Activated T-cell treated with anti-CD3 and anti-CD28 coated beads, Interleukin-2, amount 50 U/mL, for 48 hours (primary cell): ENCODE measurements around the gene SLC16A9.
"Not testable (repeated sequence)": the region's sequence is repeated elsewhere in the genome, so short reads cannot be mapped to it uniquely, and the experiment has no call there.

Experiments
- DNase-seq, 2 experiments: peaks; one replicate each; pipeline ENCODE4 v3.0.0-alpha.2; 2020

Gene SLC16A9

DNA sequence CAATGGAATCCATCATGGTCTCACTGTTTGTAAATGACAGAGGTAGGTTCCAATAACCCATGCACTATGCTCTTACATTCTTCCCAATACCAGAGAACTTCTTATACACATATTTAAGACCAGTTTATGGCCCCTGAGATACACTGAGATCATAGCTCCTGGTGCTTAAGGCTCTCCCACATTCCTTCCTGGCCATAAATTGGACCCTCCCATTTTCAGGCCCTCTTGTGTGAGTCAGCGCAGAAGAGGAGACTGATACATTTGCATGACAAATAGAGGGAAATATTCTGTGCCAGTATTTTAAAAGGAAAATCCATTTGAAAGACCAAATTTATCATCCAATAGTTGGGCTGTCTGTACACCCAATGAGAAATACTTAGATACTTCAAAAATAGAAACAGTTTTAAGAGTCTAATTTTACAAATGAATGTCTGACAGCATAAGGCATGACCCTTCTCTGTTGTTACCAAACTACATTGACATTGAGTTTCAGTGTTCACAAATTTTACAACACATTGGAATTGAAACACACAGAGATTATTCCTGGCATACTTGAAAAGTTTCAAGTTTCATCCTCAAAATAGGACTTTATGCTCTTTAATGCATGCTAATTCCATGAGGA lies 35.3 kb downstream of the SLC16A9 start:
- no peak for DNase-seq

DNA sequence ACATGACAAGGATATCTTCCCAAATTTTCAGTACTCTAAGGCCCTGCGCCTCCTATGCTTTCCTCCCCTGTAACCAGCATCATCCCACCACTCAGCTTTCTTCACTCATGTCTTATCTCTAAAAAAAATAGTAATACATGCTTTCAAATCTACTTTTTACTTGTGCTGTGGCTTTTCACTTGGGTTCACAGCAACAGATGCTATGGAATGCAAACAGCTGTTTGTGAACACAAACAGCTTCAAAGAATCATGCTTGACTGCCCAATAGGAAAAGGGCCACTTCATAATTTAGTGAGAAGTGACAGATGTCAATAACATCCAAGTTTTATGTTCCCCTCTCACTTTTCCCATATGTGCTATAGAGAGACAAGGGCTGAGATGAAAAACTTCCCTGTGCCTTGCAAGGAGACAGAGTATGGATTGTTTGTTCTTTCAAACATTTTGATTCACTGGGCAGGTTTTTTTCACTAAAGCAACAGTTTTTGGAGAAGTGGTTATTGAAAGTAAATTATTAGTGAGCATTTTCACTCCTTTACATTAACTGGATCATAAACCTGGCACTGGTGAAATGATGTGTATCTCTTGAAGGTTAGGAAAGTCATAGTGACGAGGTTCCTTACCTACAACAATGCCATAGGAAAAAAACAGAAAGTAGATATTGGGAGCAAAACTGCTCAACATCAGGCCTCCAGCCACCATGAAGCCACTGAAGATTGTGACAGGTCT lies 37.3 kb downstream of the SLC16A9 start:
- DNase-seq: no peak

DNA sequence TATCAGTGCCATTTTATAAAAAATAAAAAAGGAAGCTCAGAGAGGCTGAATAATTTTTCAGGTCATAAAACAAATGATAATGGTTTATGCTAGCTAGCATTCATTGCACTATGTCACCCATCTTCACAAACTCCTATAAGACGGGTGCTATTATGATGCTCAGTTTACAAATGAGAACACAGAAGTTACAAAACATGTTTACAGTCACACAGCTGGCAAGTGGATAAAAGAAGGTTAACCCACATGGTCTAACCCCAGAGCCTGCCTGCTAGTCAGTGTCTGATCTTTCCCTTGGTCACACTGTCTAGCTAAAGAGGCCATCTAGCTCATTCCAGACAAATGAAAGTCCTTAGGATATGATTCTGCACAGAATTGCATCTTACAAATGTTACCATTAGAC lies 39.4 kb downstream of the SLC16A9 start:
- no peak for DNase-seq

DNA sequence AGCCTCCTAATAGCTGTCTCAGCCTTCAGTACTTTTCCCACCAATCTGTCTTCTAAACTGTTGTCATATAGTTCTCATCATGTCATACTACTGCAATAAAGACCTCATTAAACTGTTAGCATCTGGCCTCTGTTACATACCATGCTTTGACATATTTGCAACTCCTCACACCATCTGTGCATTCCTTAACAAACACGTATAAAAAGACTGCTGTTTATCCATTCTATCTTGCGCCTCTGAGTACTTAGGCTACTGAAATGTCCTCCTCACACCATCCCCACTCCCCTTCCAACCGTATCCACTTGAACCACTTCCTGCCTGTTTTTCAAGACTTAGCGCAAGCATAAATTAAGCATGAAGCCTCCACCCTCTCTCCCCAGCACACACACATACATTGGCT lies 41.6 kb downstream of the SLC16A9 start:
- DNase-seq: no peak

DNA sequence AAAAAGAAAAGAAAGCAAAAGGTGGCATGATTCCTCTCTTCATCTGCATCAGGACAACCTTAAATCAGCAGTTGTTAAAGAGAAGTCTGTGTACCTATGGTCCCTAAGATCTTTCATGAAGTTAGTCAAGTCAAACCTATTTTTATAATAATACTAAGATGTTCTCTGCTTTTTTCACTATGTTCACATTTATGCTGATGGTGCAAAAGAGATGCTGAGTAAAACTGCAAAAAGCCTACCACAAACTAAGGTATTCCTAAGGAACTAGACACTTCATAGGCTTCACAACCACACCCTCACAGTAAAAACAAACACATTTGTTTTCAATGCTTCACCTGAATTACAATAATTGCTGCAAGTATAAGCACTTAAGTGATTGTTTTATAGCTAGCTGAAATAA lies 43.3 kb downstream of the SLC16A9 start:
- DNase-seq: no peak

DNA sequence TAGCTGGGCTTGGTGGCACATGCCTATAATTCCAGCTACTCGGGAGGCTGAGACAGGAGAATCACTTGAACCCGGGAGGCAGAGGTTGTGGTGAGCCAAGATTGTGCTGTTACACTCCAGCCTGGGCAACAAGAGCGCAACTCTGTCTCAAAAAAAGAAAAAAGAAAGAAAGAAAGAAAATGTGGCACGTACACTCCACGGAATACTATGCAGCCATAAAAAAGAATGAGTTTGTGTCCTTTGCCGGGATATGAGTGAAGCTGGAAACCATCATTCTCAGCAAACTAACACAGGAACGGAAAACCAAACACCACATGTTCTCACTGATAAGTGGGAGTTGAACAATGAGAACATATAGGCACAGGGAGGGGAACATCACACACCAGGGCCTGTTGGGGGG lies 46.4 kb downstream of the SLC16A9 start:
- not testable (repeated sequence) for DNase-seq

DNA sequence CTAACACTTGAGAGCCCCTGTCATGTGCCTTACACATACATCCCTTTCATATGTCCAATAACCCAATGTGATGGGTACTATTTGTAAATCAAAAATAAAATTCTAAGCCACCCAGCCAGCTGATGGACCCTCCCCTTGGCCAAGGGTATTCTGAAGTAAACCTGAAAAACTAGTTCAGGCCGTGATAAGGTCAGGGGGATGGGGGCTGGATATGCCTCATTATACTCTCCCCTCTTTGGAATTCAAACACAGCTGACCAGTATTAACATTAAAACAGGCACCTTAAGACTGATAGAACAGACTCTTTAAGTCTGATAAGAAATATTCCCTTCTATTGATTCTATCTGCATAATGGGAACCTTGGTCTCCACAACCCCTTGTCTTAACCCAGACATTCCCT lies 51.9 kb downstream of the SLC16A9 start:
- no peak for DNase-seq

DNA sequence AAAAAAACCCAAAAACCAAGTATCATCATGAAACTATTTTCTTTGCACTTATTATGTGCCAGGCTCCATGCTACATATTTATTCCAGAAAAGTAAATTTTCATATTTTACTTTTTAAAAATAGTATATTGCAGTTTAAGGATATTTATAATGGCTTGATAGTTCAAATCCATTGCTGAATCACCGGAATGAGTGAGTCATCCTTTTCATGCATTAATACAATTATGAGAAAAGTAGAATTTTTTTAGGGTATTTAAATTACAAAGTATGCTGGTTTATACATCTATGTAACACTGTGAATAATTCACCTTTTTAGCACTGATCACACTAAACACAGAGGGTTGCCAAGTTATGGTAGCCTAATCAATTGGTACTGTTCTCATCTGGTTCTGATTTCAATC lies 54.3 kb downstream of the SLC16A9 start:
- DNase-seq: no peak

DNA sequence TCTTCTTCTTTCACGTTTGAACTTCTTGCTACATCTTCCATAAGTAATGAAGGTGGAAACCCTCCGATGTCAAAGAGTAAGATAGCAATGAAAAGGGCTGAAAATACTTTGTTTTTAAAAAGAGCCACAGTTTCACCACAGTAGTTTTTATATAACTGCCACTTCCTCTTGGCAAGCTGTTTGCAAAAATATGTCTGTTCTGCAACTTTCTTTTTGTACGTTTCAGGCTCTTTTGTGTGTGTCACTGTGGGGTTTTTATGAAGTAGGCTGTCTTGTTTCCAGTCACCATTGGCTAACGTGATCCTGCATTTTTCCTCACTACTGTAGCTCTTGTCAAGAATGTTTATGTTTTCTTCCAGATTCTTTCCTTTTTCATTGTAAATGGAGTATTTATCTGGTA lies 55.6 kb downstream of the SLC16A9 start:
- no peak for DNase-seq

DNA sequence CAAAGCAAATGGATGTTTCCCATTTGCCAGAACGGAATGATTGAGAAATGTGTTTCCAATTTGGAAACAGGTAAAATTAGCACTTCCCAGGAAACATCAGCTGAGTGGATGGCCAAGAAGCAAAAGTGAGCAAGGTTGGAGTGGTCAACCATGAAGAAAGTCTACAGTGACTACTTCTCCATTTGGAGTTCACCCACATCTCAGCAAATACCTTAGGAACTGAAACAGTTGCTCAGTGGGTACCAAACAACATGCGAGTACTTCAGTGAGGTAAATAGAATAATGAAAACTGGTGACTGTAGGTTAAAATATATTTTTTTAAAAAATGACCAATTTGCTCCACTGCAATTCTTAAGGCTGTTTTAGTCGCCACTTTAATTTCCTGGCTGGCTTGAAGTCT lies 57.7 kb downstream of the SLC16A9 start:
- no peak for DNase-seq

DNA sequence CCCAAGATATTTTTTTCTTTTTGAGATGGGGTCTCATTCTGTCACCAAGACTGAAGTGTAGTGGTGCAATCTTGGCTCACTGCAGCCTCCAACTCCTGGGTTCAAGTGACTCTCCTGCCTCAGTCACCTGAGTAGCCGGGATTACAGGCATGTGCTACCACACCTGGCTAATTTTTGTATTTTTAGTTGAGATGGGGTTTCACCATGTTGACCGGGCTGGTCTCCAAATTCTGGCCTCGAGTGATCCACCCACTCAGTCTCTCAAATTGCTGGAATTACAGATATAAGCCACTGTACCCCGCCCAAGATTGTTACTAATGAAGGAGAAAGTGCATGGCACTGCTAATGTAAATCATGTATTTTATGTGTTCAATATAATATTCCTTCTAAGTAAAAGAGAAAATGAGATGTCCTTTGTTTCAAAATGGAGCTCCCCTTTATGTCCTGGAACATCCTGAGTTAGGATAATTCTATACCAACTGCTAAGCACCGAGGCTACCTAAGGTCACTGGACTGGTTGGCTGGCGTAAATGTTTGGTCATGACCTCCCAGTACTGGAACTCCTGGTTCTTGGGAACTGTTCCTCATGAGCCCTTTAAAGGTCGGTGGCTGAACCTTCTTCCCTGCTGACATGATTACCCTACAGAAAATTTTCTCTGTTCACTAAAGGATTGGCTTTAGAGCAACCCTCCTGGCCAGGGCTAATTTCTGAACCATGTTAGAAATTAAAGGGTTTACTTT lies 59.9 kb downstream of the SLC16A9 start:
- no peak for DNase-seq

DNA sequence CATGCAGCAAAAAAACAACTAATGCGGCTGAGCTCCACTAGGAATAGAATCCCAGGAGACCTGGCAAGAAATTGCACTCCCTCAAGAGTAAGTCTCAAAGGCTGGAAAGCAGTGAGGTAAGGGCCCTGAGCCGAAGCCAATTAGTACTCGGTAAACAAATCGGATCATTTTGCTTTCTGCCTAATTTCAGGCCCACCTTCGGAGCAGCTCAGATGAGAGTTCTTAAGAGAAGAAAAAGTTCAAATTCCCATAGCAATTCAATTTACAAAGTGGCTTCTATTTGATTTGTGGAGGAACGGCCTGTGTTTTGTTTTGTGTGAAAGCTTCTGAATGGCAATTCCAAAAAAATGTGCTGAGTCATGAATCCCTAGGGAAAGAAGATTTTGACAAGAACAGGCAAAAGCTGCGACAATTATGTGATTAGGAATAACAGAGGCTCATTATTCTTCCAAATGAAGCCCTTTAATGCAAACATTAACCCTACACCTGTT lies 60.9 kb downstream of the SLC16A9 start:
- DNase-seq: no peak

DNA sequence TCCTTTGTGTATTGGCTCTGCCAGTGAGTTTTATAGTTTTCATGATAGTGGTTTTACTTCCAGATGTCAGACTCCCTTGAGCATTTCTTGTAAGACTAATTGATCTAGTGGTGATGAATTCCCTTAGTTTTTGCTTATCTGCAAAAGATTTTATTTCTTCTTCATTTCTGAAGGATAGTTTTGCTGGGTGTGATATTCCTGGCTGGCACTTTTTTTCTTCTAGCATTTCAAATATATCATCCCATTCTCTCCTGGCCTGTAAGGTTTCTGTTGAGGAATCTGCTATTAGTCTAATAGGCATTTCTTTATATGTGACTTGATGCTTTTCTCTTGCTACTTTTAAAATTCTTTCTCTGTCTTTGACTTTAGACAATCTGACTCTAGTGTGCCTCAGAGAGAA lies 64.8 kb downstream of the SLC16A9 start:
- DNase-seq: no peak

DNA sequence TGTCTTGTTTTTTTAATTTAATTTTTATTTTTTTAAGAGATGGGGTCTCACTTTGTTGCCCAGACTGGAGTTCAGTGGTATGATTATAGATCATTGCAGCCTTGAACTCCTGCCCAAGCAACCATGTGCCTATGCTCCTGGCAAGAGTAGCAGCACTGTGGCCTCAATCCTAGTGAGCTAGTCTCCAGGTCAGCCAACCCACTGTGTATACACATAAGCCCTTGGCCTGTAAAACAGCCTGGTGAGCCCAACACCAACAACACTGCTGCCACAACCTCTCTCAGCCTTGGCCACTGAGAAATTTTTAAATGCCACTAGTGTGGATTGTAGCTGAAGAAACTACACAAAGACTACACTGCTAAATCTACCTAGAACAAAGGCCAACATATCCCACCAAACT lies 68.0 kb downstream of the SLC16A9 start:
- DNase-seq: not testable (repeated sequence)

DNA sequence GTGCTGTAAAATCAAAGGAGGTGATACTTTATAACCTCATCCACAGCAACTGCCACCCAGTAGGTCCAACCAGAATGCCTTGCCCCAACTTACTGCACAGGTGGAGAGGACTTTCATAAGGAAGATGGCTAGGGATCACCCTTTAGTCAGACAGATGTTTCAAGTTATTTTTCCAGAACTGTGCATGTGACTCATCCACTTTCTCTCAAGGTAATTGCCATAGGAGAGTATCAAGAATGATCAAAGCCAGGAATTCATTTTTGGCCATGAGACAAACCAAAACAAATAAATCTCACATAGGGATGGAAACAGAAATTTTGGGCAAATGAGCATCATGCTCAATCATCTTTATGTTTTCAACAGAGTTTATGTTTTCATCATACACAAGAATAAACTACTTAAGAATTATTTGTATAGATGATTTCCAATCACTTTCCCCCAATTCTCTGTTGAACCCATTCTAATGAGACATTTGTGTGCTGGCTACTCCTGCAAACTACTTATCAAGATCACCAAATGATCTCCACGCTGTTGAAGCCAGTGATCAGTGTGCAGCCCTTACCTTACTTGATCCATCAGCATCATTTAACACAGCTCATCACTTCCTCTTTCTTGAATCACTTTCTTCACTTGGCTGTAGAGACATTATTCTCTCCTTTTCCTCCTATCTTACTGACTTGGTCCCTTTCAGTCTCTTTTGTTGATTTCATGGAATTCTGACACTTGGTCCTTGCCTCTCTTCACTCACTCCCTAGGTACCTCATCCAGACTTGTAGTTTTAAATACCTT lies 74.0 kb downstream of the SLC16A9 start:
- no peak for DNase-seq

DNA sequence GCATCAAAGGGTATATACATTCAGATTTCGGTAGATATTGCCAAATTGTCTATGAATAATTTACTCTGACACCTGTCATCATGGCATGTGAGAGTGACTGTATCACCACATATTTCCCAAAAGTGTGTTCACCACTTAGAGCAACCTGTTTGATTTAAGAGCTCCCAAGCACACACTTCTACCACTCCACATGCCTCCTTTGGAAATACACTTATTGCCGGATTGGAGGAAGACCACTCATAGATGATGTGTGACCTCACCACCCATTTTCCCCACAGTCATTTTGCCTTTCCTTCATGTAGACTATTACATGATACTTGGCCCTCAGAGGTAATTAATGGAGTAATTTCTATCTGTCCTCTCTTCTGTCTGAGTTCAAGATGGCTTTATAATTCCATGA lies 75.5 kb downstream of the SLC16A9 start:
- no peak for DNase-seq

DNA sequence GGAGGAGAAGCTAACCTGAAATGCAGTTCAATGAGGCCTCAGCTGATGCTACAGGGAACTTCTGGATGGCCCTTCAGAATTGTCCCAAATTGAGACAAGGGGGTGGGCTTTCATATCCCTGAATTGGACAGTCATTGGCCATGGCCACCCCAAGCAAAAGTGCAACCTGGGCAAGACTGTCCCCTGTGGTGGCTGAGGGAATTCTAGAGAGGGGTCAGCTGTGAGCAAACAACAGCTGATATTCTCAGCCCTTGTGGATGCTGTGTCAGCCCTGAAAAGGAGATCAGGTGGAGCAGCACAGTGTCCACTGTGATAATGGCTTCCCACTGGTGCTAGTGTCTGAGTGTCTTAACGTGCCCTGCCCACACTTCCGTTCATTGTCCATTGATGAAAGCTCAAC lies 76.6 kb downstream of the SLC16A9 start:
- DNase-seq: no peak

DNA sequence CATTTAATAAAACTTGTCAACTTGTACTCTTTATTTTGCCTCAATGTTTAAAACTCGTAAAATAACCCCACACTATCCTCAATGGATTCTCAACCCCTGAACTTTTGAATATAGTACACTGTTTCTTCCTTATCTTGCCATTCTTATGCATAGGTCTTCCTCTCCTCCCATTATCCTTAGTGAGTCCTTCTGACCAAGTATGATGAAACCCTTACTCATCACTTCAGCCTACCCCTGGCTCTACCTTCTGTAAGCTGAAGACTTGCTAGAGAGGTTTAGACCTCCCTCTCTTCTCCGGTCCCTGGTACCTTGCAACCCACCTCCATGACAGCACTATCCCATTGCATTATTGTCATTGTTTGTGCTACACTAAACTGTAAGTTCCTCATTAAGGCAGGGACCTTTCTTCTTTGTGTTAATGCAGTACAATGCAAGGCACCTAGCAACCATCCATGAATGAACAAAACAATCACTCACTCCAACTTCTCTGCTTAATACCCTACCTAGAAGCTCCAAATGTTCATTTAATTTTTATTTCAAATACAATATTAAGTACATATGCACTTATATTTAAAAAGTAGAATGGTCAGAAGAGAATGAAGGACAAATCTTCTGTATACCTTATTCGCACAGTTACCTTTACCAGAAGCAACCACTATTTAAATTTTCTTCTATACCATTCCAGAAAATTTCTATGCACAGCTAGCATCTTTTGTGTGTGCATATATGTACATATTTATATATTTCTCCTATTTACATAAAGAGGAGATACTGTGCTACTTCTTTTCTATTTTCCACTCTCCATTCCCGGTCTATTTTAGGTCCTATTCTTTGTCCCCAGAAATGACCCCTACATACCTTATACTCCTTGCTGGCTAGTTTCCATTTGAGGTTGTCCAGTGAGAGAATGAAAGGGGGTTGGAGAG lies 77.5 kb downstream of the SLC16A9 start:
- no peak for DNase-seq

DNA sequence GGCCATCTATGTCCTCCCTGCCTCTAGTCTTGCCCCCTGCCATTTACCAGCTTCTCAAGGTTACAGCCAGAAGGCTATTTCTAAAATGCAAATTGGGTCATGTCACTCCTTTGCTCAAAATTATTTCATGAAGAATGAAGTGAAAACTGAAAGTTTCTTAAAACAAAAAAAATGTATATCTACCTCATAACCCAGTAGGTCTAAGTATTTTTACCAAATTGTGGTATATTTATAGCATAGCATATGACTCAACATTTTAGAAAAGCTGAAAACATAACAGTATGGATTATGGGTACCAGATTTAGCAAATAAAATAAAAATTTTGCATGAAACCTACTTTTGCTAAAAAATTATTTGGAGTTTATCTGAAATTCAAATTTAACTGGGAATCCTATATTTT lies 78.4 kb downstream of the SLC16A9 start:
- no peak for DNase-seq

DNA sequence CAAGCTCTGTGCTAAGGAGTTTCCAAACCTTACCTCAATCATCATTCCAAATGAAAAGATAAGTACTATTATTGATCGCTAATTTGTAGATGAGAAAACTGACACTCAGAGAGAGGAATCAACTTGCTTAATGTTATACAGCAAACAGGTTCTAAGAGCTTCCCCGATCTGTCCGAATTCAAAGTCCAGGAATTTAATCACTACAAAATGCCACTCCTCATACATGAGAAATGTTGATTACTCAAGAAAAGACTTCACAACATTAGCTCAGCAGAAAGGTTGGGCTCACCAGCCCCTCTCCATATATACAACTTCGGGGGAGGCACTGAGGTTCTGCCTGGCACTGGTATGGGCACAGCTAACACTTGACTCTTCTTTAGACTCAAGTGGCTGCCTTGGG lies 80.7 kb downstream of the SLC16A9 start:
- DNase-seq: no peak

DNA sequence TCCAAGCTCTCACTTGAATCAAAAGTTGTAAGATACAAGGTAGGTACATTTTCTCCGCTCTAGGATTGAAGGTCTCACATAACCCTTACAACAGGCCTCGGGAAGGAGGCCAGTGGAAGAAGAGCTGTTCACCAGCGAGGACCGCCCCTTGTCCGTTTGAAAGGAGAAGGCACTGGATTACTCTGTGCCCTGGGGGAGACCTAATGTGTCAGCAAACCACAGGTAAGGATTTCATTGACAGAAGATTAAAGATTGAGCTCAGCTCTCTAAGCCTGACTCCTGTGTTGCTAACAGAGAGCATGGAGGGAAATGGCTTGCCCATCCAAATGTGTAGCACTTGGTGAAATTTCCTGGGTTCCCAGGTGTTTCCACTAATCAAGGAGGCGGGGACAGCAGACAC lies 81.2 kb downstream of the SLC16A9 start:
- no peak for DNase-seq

DNA sequence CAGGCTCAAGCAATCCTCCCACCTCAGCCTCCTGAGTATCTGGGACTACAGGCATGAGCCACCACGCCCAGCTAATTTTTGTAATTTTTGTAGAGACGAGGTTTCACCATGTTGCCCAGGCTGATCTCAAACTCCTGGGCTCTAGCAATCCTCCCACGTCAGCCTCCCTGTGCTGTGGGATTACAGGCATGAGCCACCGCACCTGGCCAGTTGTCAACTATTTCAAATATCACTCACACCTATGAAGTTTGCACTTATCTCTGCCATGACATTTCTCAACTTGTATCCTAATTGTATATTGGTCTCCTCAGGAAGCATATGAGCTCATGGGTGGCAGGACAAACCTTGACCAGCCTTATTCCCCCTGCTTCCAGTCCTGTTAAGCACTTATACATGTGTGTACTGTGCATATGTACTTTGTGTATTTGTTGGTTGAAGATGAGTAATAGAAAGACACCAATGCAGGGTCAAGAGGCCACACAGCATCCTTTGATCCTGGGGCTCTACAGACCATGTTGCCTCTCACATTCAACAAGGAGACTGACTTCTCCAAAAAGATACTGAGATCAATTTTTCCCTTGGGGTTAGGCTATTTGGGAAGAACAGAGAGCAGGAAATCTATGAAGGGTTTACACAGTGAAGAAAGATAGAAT lies 82.2 kb downstream of the SLC16A9 start:
- DNase-seq: no peak
